Gastroesophageal sphincter (tissue), 3 donors: Measurements from ENCODE around the gene NRP2.

Source experiments
- CTCF ChIP-seq, 4 experiments: fragments of 200-600 bp in 2 of 4; fragments of 450-650 bp in 2 of 4; sonication (generic) in 1 of 4; IDR thresholded peaks; one replicate each; pipeline ENCODE4 v1.5.1; 2017 to 2019; ENCODE audit warnings: antibody characterized with exemption in 4 of 4, mild to moderate bottlenecking in 2 of 4, moderate library complexity in 2 of 4
- EP300 ChIP-seq: sonication (generic); formaldehyde crosslinking; IDR thresholded peaks from one replicate; pipeline ENCODE4 v1.6.1; 2017; ENCODE audit warnings: antibody characterized with exemption, mild to moderate bottlenecking

- TF ChIP-seq CTCF (IDR thresholded peaks at IDR 0.05) (peak in 2 of 4 experiments; percentile 6 to 13), EP300 (no peak)
Observed at GRCh38 chr2:205686783-205687640, 4.7 kb downstream of the NRP2 start.
